ENCODE results near the gene FGFR2. TPM values are rescaled to one million over a fixed set of nuclear protein-coding genes. Genes with fewer than 3 reads are reported as not detected.

FGFR2 gene
- total RNA-seq, 1 donor: 13.8 TPM

DNA sequence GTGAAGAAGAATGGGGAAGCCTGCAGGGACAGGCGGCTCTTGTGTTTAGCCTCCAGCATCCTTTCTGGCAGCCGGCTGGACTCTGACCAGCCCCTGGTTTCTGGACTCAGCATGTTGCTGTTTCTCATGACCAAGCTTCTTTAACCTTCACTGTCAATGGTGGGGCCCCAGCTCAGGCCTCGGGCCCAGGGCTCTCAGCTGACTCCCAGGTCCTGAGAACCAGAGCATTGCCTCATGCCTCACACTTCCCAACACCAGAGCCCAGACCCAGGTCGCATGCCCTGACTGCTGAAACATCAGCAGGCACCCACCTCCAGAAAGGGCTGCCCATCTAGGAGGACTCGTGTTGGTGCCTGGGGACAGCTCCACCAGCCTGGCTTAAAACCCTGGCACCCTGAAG, 34.8 kb upstream of the FGFR2 start:
- no peak overlapping the region for H2AFZ ChIP-seq (ENCODE audit: low read length)
- no peak for DNase-seq (ENCODE audit: insufficient read length, low spot score, missing footprints)

GRCh38 chr10:121631365-121632029, 33.3 kb upstream of the FGFR2 start:
- TF ChIP-seq CTCF (IDR thresholded peaks at IDR 0.05; ENCODE audit: extremely low read depth, low read depth, low read length): no peak
- DNase-seq (ENCODE audit: insufficient read length, low spot score, missing footprints): no peak
- no peaks in the 10 kb centered on the region for H3K36me3 ChIP-seq (ENCODE audit: insufficient read depth, low read length)
- H3K4me2 ChIP-seq (ENCODE audit: insufficient read depth, low read length): no peak overlapping the region
- no peaks in the 10 kb centered on the region for H4K20me1 ChIP-seq (ENCODE audit: insufficient read depth, low read length)
- no peak overlapping the region for H3K4me3 ChIP-seq (ENCODE audit: insufficient read depth, low read length)
- no peaks in the 10 kb centered on the region for H3K4me1 ChIP-seq (ENCODE audit: insufficient read depth, low read length)
- H3K9me3 ChIP-seq (ENCODE audit: low read depth, low read length): no peaks in the 10 kb centered on the region
- H2AFZ ChIP-seq (ENCODE audit: low read length): no peak overlapping the region
- no peak overlapping the region for H3K27ac ChIP-seq (ENCODE audit: low read depth, low read length)
- no peaks in the 10 kb centered on the region for H3K79me2 ChIP-seq (ENCODE audit: insufficient read depth, low read length)
- H3K27me3 ChIP-seq (ENCODE audit: insufficient read depth, low read length): no peaks in the 10 kb centered on the region

More for the DNA sequence above, 34.8 kb upstream of the FGFR2 start:
- Histone ChIP-seq H3K27ac (ENCODE audit: low read depth, low read length) (no peak overlapping the region), H3K9me3 (ENCODE audit: low read depth, low read length) (no peaks in the 10 kb centered on the region), H3K27me3 (ENCODE audit: insufficient read depth, low read length) (no peaks in the 10 kb centered on the region), H3K79me2 (ENCODE audit: insufficient read depth, low read length) (no peaks in the 10 kb centered on the region), H3K36me3 (ENCODE audit: insufficient read depth, low read length) (no peaks in the 10 kb centered on the region), H3K4me2 (ENCODE audit: insufficient read depth, low read length) (no peak overlapping the region), H4K20me1 (ENCODE audit: insufficient read depth, low read length) (no peaks in the 10 kb centered on the region), H3K4me1 (ENCODE audit: insufficient read depth, low read length) (no peaks in the 10 kb centered on the region), H3K4me3 (ENCODE audit: insufficient read depth, low read length) (no peak overlapping the region)
- no peak for TF ChIP-seq CTCF (IDR thresholded peaks at IDR 0.05; ENCODE audit: extremely low read depth, low read depth, low read length)

- Histone ChIP-seq H3K79me2 (ENCODE audit: insufficient read depth, low read length) (no peaks in the 10 kb centered on the region), H3K27ac (ENCODE audit: low read depth, low read length) (no peak overlapping the region), H3K9me3 (ENCODE audit: low read depth, low read length) (no peaks in the 10 kb centered on the region), H3K27me3 (ENCODE audit: insufficient read depth, low read length) (peaks cover 2% of the 10 kb centered on the region), H3K4me3 (ENCODE audit: insufficient read depth, low read length) (no peak overlapping the region), H3K4me1 (ENCODE audit: insufficient read depth, low read length) (no peaks in the 10 kb centered on the region), H2AFZ (ENCODE audit: low read length) (no peak overlapping the region), H3K4me2 (ENCODE audit: insufficient read depth, low read length) (no peak overlapping the region), H4K20me1 (ENCODE audit: insufficient read depth, low read length) (no peaks in the 10 kb centered on the region), H3K36me3 (ENCODE audit: insufficient read depth, low read length) (no peaks in the 10 kb centered on the region)
- TF ChIP-seq CTCF (IDR thresholded peaks at IDR 0.05; ENCODE audit: extremely low read depth, low read depth, low read length): no peak
- no peak for DNase-seq (ENCODE audit: insufficient read length, low spot score, missing footprints)
These were observed 30.6 kb upstream of the FGFR2 start for GRCh38 chr10:121628859-121629258.

- no peaks in the 10 kb centered on the region for H3K36me3 ChIP-seq (ENCODE audit: insufficient read depth, low read length)
- H4K20me1 ChIP-seq (ENCODE audit: insufficient read depth, low read length): no peaks in the 10 kb centered on the region
- H3K4me2 ChIP-seq (ENCODE audit: insufficient read depth, low read length): no peak overlapping the region
- DNase-seq (ENCODE audit: insufficient read length, low spot score, missing footprints): no peak
- no peak overlapping the region for H3K27ac ChIP-seq (ENCODE audit: low read depth, low read length)
- H3K4me1 ChIP-seq (ENCODE audit: insufficient read depth, low read length): no peaks in the 10 kb centered on the region
- no peaks in the 10 kb centered on the region for H3K9me3 ChIP-seq (ENCODE audit: low read depth, low read length)
- H3K4me3 ChIP-seq (ENCODE audit: insufficient read depth, low read length): no peak overlapping the region
- H2AFZ ChIP-seq (ENCODE audit: low read length): no peak overlapping the region
- H3K79me2 ChIP-seq (ENCODE audit: insufficient read depth, low read length): no peaks in the 10 kb centered on the region
- no peak for TF ChIP-seq CTCF (IDR thresholded peaks at IDR 0.05; ENCODE audit: extremely low read depth, low read depth, low read length)
- peaks cover 2% of the 10 kb centered on the region for H3K27me3 ChIP-seq (ENCODE audit: insufficient read depth, low read length)
These were observed 29.8 kb upstream of the FGFR2 start for GRCh38 chr10:121627876-121628581.
